B cell (primary cell): ENCODE data around the gene HERPUD1. TPM values are rescaled to one million over a fixed set of nuclear protein-coding genes. Genes with fewer than 3 reads are reported as not detected.

Experiments used
- ATAC-seq: fragments of 200-7000 bp; cut with Tn5 transposase; one replicate; pipeline ENCODE4 v1.10.0; 2021; ENCODE audit warnings: low read depth, mild to moderate bottlenecking, moderate number of reproducible peaks, moderate library complexity
- CTCF ChIA-PET: fragments of 350-600 bp; sonication (Branson Sonifier 250); formaldehyde crosslinking; loops from one replicate; lab custom pipeline; 2021; ENCODE audit warnings: antibody characterized with exemption, inconsistent platforms; lab: Charles Lee
- POLR2A ChIA-PET: fragments of 350-600 bp; sonication (Branson Sonifier 250); formaldehyde crosslinking; loops from one replicate; lab custom pipeline; 2021; ENCODE audit warnings: antibody characterized with exemption; lab: Charles Lee
- DNase-seq: peaks from one replicate; pipeline ENCODE4 v3.0.0; 2013
- H2AFZ ChIP-seq: 2 replicates; pipeline ENCODE4 v1.6.1; 2012; ENCODE audit warnings: mild to moderate bottlenecking, low read depth, low read length; ENCODE audit not compliant: insufficient read depth, poor library complexity, severe bottlenecking
- H3K27ac ChIP-seq, 2 donors: 1 replicate in 1 of 2; 2 replicates in 1 of 2; pipeline ENCODE4 v1.5.1; 2012 to 2013; ENCODE audit warnings: low read length in 2 of 2, mild to moderate bottlenecking in 2 of 2, moderate library complexity in 1 of 2
- H3K27me3 ChIP-seq, 4 experiments: fragments of 200-600 bp in 1 of 4; sonication (generic) in 1 of 4; replicated peaks in 1 of 4; 1 replicate in 2 of 4; 2 replicates in 2 of 4; pipeline versions ENCODE4 v1.6.1 to v1.7.0; 2013 to 2016; ENCODE audit warnings: low read length in 3 of 4, mild to moderate bottlenecking in 2 of 4, mixed read lengths in 1 of 4, moderate library complexity in 1 of 4; ENCODE audit not compliant: insufficient read depth in 4 of 4, control insufficient read depth in 3 of 4; ENCODE audit errors: control extremely low read depth in 1 of 4
- H3K36me3 ChIP-seq, 2 experiments: replicated peaks in 1 of 2; 1 replicate in 1 of 2; 2 replicates in 1 of 2; pipeline versions ENCODE4 v1.6.1 to v1.7.1; 2013; ENCODE audit warnings: low read length in 1 of 2; ENCODE audit not compliant: insufficient read depth in 2 of 2, control insufficient read depth in 1 of 2; ENCODE audit errors: control extremely low read depth in 1 of 2, extremely low read depth in 1 of 2
- H3K4me1 ChIP-seq, 2 donors: fragments of 200-600 bp in 1 of 2; sonication (generic) in 1 of 2; 1 replicate in 1 of 2; 2 replicates in 1 of 2; pipeline versions ENCODE4 v1.5.1 to v1.6.1; 2013 to 2017; ENCODE audit warnings: low read length in 2 of 2; ENCODE audit not compliant: control insufficient read depth in 2 of 2, insufficient read depth in 2 of 2
- H3K4me2 ChIP-seq: replicated peaks from 2 replicates; pipeline ENCODE3; 2012; ENCODE audit warnings: mild to moderate bottlenecking, low read depth, low read length; ENCODE audit not compliant: poor library complexity, severe bottlenecking
- H3K4me3 ChIP-seq, 5 experiments: fragments of 200-600 bp in 1 of 5; sonication (generic) in 1 of 5; 1 replicate in 3 of 5; 2 replicates in 2 of 5; pipeline versions ENCODE4 v1.5.1 to v1.7.0; 2011 to 2016; ENCODE audit warnings: low read length in 4 of 5, mild to moderate bottlenecking in 4 of 5, low read depth in 2 of 5, control low read depth in 1 of 5, moderate library complexity in 1 of 5; ENCODE audit not compliant: insufficient read depth in 1 of 5; ENCODE audit errors: control extremely low read depth in 1 of 5, extremely low read depth in 1 of 5
- H3K79me2 ChIP-seq: fragments of 200-600 bp; sonication (generic); one replicate; pipeline ENCODE4 v1.6.0; 2016; ENCODE audit warnings: low read length; ENCODE audit not compliant: control insufficient read depth, insufficient read depth
- H3K9ac ChIP-seq: fragments of 200-600 bp; sonication (generic); 2 replicates; pipeline ENCODE4 v1.6.1; 2017; ENCODE audit warnings: mild to moderate bottlenecking, low read length, moderate library complexity
- H3K9me3 ChIP-seq, 3 donors: one replicate each; pipeline versions ENCODE4 v1.6.1 to v1.7.1; 2013; ENCODE audit warnings: low read length in 2 of 3; ENCODE audit not compliant: control insufficient read depth in 2 of 3, insufficient read depth in 1 of 3; ENCODE audit errors: control extremely low read depth in 1 of 3
- H4K20me1 ChIP-seq: 2 replicates; pipeline ENCODE4 v1.6.0; 2012; ENCODE audit warnings: mild to moderate bottlenecking, low read length; ENCODE audit not compliant: insufficient read depth, control insufficient read depth, poor library complexity, severe bottlenecking
- H3K27ac Mint-ChIP-seq: one replicate; pipeline ENCODE4 v1.8.0; 2021; ENCODE audit warnings: mixed read lengths
- H3K27me3 Mint-ChIP-seq: one replicate; pipeline ENCODE4 v1.8.0; 2021; ENCODE audit warnings: mixed read lengths
- H3K4me1 Mint-ChIP-seq: one replicate; pipeline ENCODE4 v1.8.0; 2021; ENCODE audit warnings: mixed read lengths
- H3K4me3 Mint-ChIP-seq: one replicate; pipeline ENCODE4 v1.8.0; 2021; ENCODE audit warnings: mixed read lengths
- H3K9me3 Mint-ChIP-seq: one replicate; pipeline ENCODE4 v1.8.0; 2022; ENCODE audit warnings: mixed read lengths; ENCODE audit not compliant: insufficient read depth
- EZH2 ChIP-seq: IDR thresholded peaks from 2 replicates; pipeline ENCODE4 v1.6.1; 2012; ENCODE audit warnings: borderline replicate concordance, low read depth, mild to moderate bottlenecking, moderate library complexity, low read length; ENCODE audit not compliant: insufficient read depth, poor library complexity, severe bottlenecking
- WGBS: methylation state at CpG from one replicate; pipeline ENCODE4 v1.1.5; 2013; ENCODE audit warnings: missing lambda C conversion rate; ENCODE audit not compliant: insufficient coverage; 5-methylcytosine and 5-hydroxymethylcytosine counted together
- intact Hi-C: fragments of 100-400 bp; cut with micrococcal nuclease; formaldehyde crosslinking; loops from one replicate; pipeline ENCODE4 v1.10.0; 2022
- polyA plus RNA-seq: library from polyadenylated mRNA; depleted of rRNA; stranded (reverse); fragments of >200 nt; gene quantifications from 2 replicates; pipeline ENCODE4 v1.2.3, GENCODE V29; 2012
- total RNA-seq, 2 donors: library from RNA; stranded (reverse); fragments of 120-200 nt in 1 of 2; gene quantifications; 1 replicate in 1 of 2; 2 replicates in 1 of 2; pipeline versions ENCODE4 v1.2.3 to v1.2.4, GENCODE V29; 2013 to 2022
- TF ChIP-seq, protein P1 (sequence below): fragments of 200-600 bp; IDR thresholded peaks from one replicate; pipeline ENCODE4 v1.8.0; 2022; ENCODE audit warnings: antibody characterized with exemption, mild to moderate bottlenecking

HERPUD1 gene
- total and polyA plus RNA-seq, 2 donors (not counting 1 experiment from before 2014, with no cell fraction given), result 273 to 1,041 TPM

DNA sequence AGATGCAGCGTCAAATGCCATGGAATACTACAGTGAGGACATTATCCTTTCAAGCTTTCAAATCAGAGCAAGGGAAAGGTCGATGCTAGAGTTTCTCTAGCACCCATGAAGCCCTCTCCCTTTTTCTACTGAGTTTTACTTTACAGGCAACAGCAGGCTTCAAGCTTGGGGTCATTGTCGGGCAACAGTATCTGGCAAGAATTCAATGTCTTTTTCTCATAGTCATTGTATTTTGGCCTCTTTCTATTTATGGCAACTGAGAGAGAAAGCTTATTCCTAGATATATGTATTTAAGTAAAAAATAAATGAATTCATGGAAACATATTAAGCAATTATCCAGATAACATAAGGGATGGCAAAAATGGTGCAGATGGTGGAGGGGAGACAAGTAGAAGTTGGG lies 29.4 kb downstream of the HERPUD1 start:
- H3K9me3 ChIP-seq, result no peaks in the 10 kb centered on the region
- peaks cover 6% of the 10 kb centered on the region for H3K79me2 ChIP-seq
- Mint-ChIP-seq H3K4me1 (peaks cover 21% of the 10 kb centered on the region), H3K9me3 (no peaks in the 10 kb centered on the region), H3K4me3 (no peak overlapping the region), H3K27me3 (no peaks in the 10 kb centered on the region), H3K27ac (no peak overlapping the region)
- peaks cover 17 to 22% of the 10 kb centered on the region in 2 donors for H3K4me1 ChIP-seq
- H3K4me2 ChIP-seq, result no peak overlapping the region
- no peak overlapping the region for H2AFZ ChIP-seq
- no peak overlapping the region for H3K4me3 ChIP-seq
- DNase-seq (no peak), ATAC-seq (no peak)
- no peak overlapping the region for H3K9ac ChIP-seq
- intact Hi-C loops, result no loop called here
- ChIA-PET POLR2A (no interaction called here), CTCF (interaction anchor here (1.1 to 7.7 kb wide), 6 partner anchors 9 to 123 kb away, joined by 3 to 213 read pairs (median 42); no protein-coding TSS in a partner anchor)
- no peak overlapping the region for H3K27ac ChIP-seq
- no peak for TF ChIP-seq EZH2
- TF ChIP-seq, protein P1, sequence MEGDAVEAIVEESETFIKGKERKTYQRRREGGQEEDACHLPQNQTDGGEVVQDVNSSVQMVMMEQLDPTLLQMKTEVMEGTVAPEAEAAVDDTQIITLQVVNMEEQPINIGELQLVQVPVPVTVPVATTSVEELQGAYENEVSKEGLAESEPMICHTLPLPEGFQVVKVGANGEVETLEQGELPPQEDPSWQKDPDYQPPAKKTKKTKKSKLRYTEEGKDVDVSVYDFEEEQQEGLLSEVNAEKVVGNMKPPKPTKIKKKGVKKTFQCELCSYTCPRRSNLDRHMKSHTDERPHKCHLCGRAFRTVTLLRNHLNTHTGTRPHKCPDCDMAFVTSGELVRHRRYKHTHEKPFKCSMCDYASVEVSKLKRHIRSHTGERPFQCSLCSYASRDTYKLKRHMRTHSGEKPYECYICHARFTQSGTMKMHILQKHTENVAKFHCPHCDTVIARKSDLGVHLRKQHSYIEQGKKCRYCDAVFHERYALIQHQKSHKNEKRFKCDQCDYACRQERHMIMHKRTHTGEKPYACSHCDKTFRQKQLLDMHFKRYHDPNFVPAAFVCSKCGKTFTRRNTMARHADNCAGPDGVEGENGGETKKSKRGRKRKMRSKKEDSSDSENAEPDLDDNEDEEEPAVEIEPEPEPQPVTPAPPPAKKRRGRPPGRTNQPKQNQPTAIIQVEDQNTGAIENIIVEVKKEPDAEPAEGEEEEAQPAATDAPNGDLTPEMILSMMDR, result no peak
- WGBS, result 94% methylated on average over 2 of the region's 3 CpGs
- H3K27me3 ChIP-seq, result no peaks in the 10 kb centered on the region
- no peaks in the 10 kb centered on the region for H4K20me1 ChIP-seq
- no peaks in the 10 kb centered on the region for H3K36me3 ChIP-seq

DNA sequence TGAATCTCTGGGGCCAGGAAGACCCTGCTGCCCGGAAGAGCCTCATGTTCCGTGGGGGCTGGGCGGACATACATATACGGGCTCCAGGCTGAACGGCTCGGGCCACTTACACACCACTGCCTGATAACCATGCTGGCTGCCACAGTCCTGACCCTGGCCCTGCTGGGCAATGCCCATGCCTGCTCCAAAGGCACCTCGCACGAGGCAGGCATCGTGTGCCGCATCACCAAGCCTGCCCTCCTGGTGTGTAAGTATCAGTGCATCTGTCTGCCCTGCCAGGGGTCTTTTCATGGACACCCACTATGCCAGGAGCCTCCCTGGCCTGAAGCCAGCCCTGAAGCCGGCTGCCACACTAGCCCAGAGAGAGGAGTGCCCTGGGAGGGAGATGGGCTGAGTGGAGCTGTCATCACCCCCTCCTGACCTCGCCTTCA lies 29.9 kb downstream of the HERPUD1 start, which contains the start of gene CETP:
CETP (plus strand) TSS at position 100 of the 431 bp plus-strand sequence; CDS start at position 130, 30 bp downstream.
- H3K9ac ChIP-seq, result no peak within 1 kb of the TSS
- H3K4me3 ChIP-seq, result no peak within 1 kb of the TSS
- no peak within 1 kb of the TSS for H3K27ac ChIP-seq
- no peak for DNase-seq
- H3K27me3 ChIP-seq, result no peaks in the 10 kb centered on the region
- H2AFZ ChIP-seq, result no peak within 1 kb of the TSS
- WGBS, result 80% methylated on average over 12 of the region's 12 CpGs
- H3K79me2 ChIP-seq, result peaks cover 6% of the 10 kb centered on the region
- Mint-ChIP-seq H3K4me1 (peaks cover 21% of the 10 kb centered on the region), H3K27ac (no peak within 1 kb of the TSS), H3K27me3 (no peaks in the 10 kb centered on the region), H3K9me3 (no peaks in the 10 kb centered on the region), H3K4me3 (no peak within 1 kb of the TSS)
- no peaks in the 10 kb centered on the region for H4K20me1 ChIP-seq
- no peak for ATAC-seq
- intact Hi-C loops, result no loop called here
- no peaks in the 10 kb centered on the region for H3K36me3 ChIP-seq
- ChIA-PET CTCF (interaction anchor here (1.3 to 7.7 kb wide), 7 partner anchors 8 to 85 kb away, joined by 3 to 213 read pairs (median 49); no protein-coding TSS in a partner anchor), POLR2A (no interaction called here)
- no peaks in the 10 kb centered on the region for H3K9me3 ChIP-seq
- peaks cover 17 to 22% of the 10 kb centered on the region in 2 donors for H3K4me1 ChIP-seq
- H3K4me2 ChIP-seq, result no peak within 1 kb of the TSS
- TF ChIP-seq, protein P1, result no peak
- no peak for TF ChIP-seq EZH2
